WTC11 (cell line): ENCODE data around the gene CTTNBP2NL. TPM values are rescaled to one million over a fixed set of nuclear protein-coding genes. Genes with fewer than 3 reads are reported as not detected.

ENCODE experiments used
- ATAC-seq: fragments of 200-7000 bp; cut with Tn5 transposase; 2 replicates; pipeline ENCODE4 v1.10.0; 2021; ENCODE audit warnings: mild to moderate bottlenecking, moderate library complexity
- CTCF ChIA-PET: fragments of 300-600 bp; sonication (Branson Sonifier 250); formaldehyde crosslinking; loops from one replicate; lab custom pipeline; 2021; ENCODE audit warnings: antibody characterized with exemption; lab: Charles Lee
- POLR2A ChIA-PET: fragments of 350-600 bp; sonication (Branson Sonifier 250); formaldehyde crosslinking; loops from one replicate; lab custom pipeline; 2021; ENCODE audit warnings: antibody characterized with exemption; lab: Charles Lee
- DNase-seq: peaks from one replicate; pipeline ENCODE4 v3.0.0; 2021; ENCODE audit warnings: low spot score
- H3K27ac Mint-ChIP-seq: 2 replicates; pipeline ENCODE4 v1.8.0; 2021; ENCODE audit warnings: mixed read lengths
- H3K27me3 Mint-ChIP-seq: 2 replicates; pipeline ENCODE4 v1.8.0; 2021; ENCODE audit warnings: low read depth, mild to moderate bottlenecking, moderate library complexity, mixed read lengths
- H3K36me3 Mint-ChIP-seq: 2 replicates; pipeline ENCODE4 v1.8.0; 2021; ENCODE audit warnings: mixed read lengths
- H3K4me1 Mint-ChIP-seq: 2 replicates; pipeline ENCODE4 v1.8.0; 2022; ENCODE audit warnings: mixed read lengths
- H3K4me3 Mint-ChIP-seq: 2 replicates; pipeline ENCODE4 v1.8.0; 2021; ENCODE audit warnings: mild to moderate bottlenecking, moderate library complexity, mixed read lengths
- H3K9me3 Mint-ChIP-seq: 2 replicates; pipeline ENCODE4 v1.8.0; 2021; ENCODE audit warnings: mixed read lengths
- ARID4B ChIP-seq: sonication (generic); formaldehyde crosslinking; IDR thresholded peaks from 2 replicates; pipeline ENCODE4 v1.8.0; 2023; ENCODE audit warnings: missing genetic modification reagents, mild to moderate bottlenecking, borderline replicate concordance
- ATF3 ChIP-seq: sonication (generic); formaldehyde crosslinking; conservative IDR thresholded peaks from 2 replicates; pipeline ENCODE4 v1.8.1; 2022; ENCODE audit warnings: mild to moderate bottlenecking, missing genetic modification reagents
- CREB1 ChIP-seq: sonication (generic); formaldehyde crosslinking; IDR thresholded peaks from 2 replicates; pipeline ENCODE4 v1.8.0; 2023; ENCODE audit warnings: mild to moderate bottlenecking, missing genetic modification reagents
- FOXJ3 ChIP-seq: sonication (generic); formaldehyde crosslinking; IDR thresholded peaks from 2 replicates; pipeline ENCODE4 v1.9.0; 2021; ENCODE audit warnings: missing genetic modification reagents, mild to moderate bottlenecking, borderline replicate concordance
- FOXK1 ChIP-seq: sonication (generic); formaldehyde crosslinking; IDR thresholded peaks from 2 replicates; pipeline ENCODE4 v1.8.0; 2022; ENCODE audit warnings: mild to moderate bottlenecking, moderate library complexity, missing genetic modification reagents
- FOXP1 ChIP-seq: sonication (generic); formaldehyde crosslinking; IDR thresholded peaks from 2 replicates; pipeline ENCODE4 v1.8.0; 2022; ENCODE audit warnings: missing genetic modification reagents, mild to moderate bottlenecking, moderate library complexity, borderline replicate concordance
- HMGA2 ChIP-seq: fragments of 250-450 bp; sonication (Bioruptor Pico); IDR thresholded peaks from 2 replicates; pipeline ENCODE4 v1.4.0; 2021; ENCODE audit warnings: mild to moderate bottlenecking, moderate library complexity
- JAZF1 ChIP-seq: fragments of 250-450 bp; sonication (Bioruptor Pico); IDR thresholded peaks from 2 replicates; pipeline ENCODE4 v1.9.0; 2021; ENCODE audit warnings: moderate library complexity, mild to moderate bottlenecking, inconsistent platforms
- KAT7 ChIP-seq: sonication (generic); formaldehyde crosslinking; IDR thresholded peaks from 2 replicates; pipeline ENCODE4 v1.8.1; 2023; ENCODE audit warnings: missing genetic modification reagents, mild to moderate bottlenecking, borderline replicate concordance
- NFE2L1 ChIP-seq: sonication (generic); formaldehyde crosslinking; IDR thresholded peaks from 2 replicates; pipeline ENCODE4 v1.8.1; 2023; ENCODE audit warnings: missing genetic modification reagents
- NR2C2 ChIP-seq: sonication (generic); formaldehyde crosslinking; IDR thresholded peaks from 2 replicates; pipeline ENCODE4 v1.8.0; 2022; ENCODE audit warnings: mild to moderate bottlenecking, missing genetic modification reagents
- NR3C1 ChIP-seq: sonication (generic); formaldehyde crosslinking; conservative IDR thresholded peaks from 2 replicates; pipeline ENCODE4 v1.8.1; 2023; ENCODE audit warnings: low read depth, mild to moderate bottlenecking, missing genetic modification reagents
- OVOL2 ChIP-seq: fragments of 250-450 bp; sonication (Bioruptor Pico); IDR thresholded peaks from 2 replicates; pipeline ENCODE4 v1.9.0; 2021; ENCODE audit warnings: mild to moderate bottlenecking, borderline replicate concordance
- RELA ChIP-seq: sonication (generic); formaldehyde crosslinking; IDR thresholded peaks from 2 replicates; pipeline ENCODE4 v1.8.1; 2022; ENCODE audit warnings: missing genetic modification reagents, mild to moderate bottlenecking, borderline replicate concordance
- SMAD3 ChIP-seq: sonication (generic); formaldehyde crosslinking; IDR thresholded peaks from 2 replicates; pipeline ENCODE4 v1.8.0; 2022; ENCODE audit warnings: missing genetic modification reagents, mild to moderate bottlenecking, borderline replicate concordance
- SMAD4 ChIP-seq: sonication (generic); formaldehyde crosslinking; IDR thresholded peaks from 2 replicates; pipeline ENCODE4 v1.8.0; 2022; ENCODE audit warnings: mild to moderate bottlenecking, missing genetic modification reagents
- ZBTB21 ChIP-seq: sonication (generic); formaldehyde crosslinking; IDR thresholded peaks from 2 replicates; pipeline ENCODE4 v1.8.1; 2023; ENCODE audit warnings: mild to moderate bottlenecking, missing genetic modification reagents, borderline replicate concordance
- ZBTB43 ChIP-seq: sonication (generic); formaldehyde crosslinking; IDR thresholded peaks from 2 replicates; pipeline ENCODE4 v1.8.1; 2023; ENCODE audit warnings: mild to moderate bottlenecking, missing genetic modification reagents
- ZNF121 ChIP-seq: sonication (generic); formaldehyde crosslinking; IDR thresholded peaks from 2 replicates; pipeline ENCODE4 v1.8.0; 2023; ENCODE audit warnings: missing genetic modification reagents
- ZNF138 ChIP-seq: sonication (generic); formaldehyde crosslinking; conservative IDR thresholded peaks from 2 replicates; pipeline ENCODE4 v1.8.1; 2022; ENCODE audit warnings: mild to moderate bottlenecking, moderate library complexity, missing genetic modification reagents
- ZNF232 ChIP-seq: sonication (generic); formaldehyde crosslinking; IDR thresholded peaks from 2 replicates; pipeline ENCODE4 v1.8.0; 2022; ENCODE audit warnings: mild to moderate bottlenecking, missing genetic modification reagents
- ZNF263 ChIP-seq: sonication (generic); formaldehyde crosslinking; IDR thresholded peaks from 2 replicates; pipeline ENCODE4 v1.8.1; 2022; ENCODE audit warnings: low read depth, mild to moderate bottlenecking, moderate library complexity, missing genetic modification reagents
- total RNA-seq: library from RNA; stranded (reverse); gene quantifications from 3 replicates; pipeline ENCODE4 v1.2.3, GENCODE V29; 2021
- TF ChIP-seq, protein P1 (sequence below): sonication (generic); formaldehyde crosslinking; IDR thresholded peaks from 2 replicates; pipeline ENCODE4 v1.8.0; 2022; ENCODE audit warnings: mild to moderate bottlenecking, missing genetic modification reagents
- TF ChIP-seq, protein P2 (sequence below): sonication (generic); formaldehyde crosslinking; IDR thresholded peaks from 2 replicates; pipeline ENCODE4 v1.8.1; 2022; ENCODE audit warnings: low read depth, mild to moderate bottlenecking, moderate library complexity, missing genetic modification reagents, borderline replicate concordance
- TF ChIP-seq, protein P3 (sequence below): sonication (generic); formaldehyde crosslinking; IDR thresholded peaks from 2 replicates; pipeline ENCODE4 v1.8.0; 2023; ENCODE audit warnings: missing genetic modification reagents
- TF ChIP-seq, protein P4 (sequence below): fragments of 250-450 bp; sonication (Bioruptor Pico); IDR thresholded peaks from 2 replicates; pipeline ENCODE4 v1.9.0; 2021; ENCODE audit warnings: mild to moderate bottlenecking
- TF ChIP-seq, protein P5 (sequence below): sonication (generic); formaldehyde crosslinking; IDR thresholded peaks from 2 replicates; pipeline ENCODE4 v1.8.1; 2023; ENCODE audit warnings: mild to moderate bottlenecking, moderate library complexity, missing genetic modification reagents

CTTNBP2NL gene
- total RNA-seq, 1 experiment from 2014 or later, result 32.8 TPM

GRCh38 chr1:112397841-112398240 is 1.8 kb downstream of the CTTNBP2NL start:
- TF ChIP-seq JAZF1 (CRISPR knock-in tag) (no peak), ZBTB21 (no peak), CREB1 (CRISPR knock-in tag) (no peak), NR3C1 (no peak), SMAD3 (CRISPR knock-in tag) (no peak), FOXJ3 (CRISPR knock-in tag) (no peak), FOXK1 (CRISPR knock-in tag) (no peak), ARID4B (CRISPR knock-in tag) (no peak), KAT7 (CRISPR knock-in tag) (no peak), FOXP1 (CRISPR knock-in tag) (no peak)
- TF ChIP-seq, protein P1, sequence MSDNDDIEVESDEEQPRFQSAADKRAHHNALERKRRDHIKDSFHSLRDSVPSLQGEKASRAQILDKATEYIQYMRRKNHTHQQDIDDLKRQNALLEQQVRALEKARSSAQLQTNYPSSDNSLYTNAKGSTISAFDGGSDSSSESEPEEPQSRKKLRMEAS (CRISPR knock-in tag), result no peak
- peak overlapping the region; percentile 99 for H3K4me3 Mint-ChIP-seq
- H3K27me3 Mint-ChIP-seq, result no peaks in the 10 kb centered on the region
- DNase-seq (no peak), ATAC-seq (no peak)
- H3K36me3 Mint-ChIP-seq, result no peaks in the 10 kb centered on the region; the same call in 1 of the 2 replicates
- CTCF ChIA-PET, result no interaction called here
- H3K4me1 Mint-ChIP-seq, result peaks cover 56% of the 10 kb centered on the region
- no peaks in the 10 kb centered on the region for H3K9me3 Mint-ChIP-seq
- POLR2A ChIA-PET, result no interaction called here
- peak overlapping the region; percentile 58; the same call in 1 of the 2 replicates for H3K27ac Mint-ChIP-seq

GRCh38 chr1:112399456-112399855 is 3.4 kb downstream of the CTTNBP2NL start:
- Mint-ChIP-seq H3K27me3 (no peaks in the 10 kb centered on the region), H3K9me3 (no peaks in the 10 kb centered on the region), H3K4me3 (no peak overlapping the region), H3K4me1 (peaks cover 65% of the 10 kb centered on the region), H3K36me3 (no peaks in the 10 kb centered on the region; the same call in 1 of the 2 replicates), H3K27ac (peak overlapping the region; percentile 75)
- TF ChIP-seq SMAD3 (CRISPR knock-in tag), result no peak
- no peak for TF ChIP-seq FOXJ3 (CRISPR knock-in tag)
- no peak for TF ChIP-seq ZNF263 (CRISPR knock-in tag)
- no peak for TF ChIP-seq ZNF138 (CRISPR knock-in tag)
- no peak for TF ChIP-seq NFE2L1 (CRISPR knock-in tag)
- no peak for TF ChIP-seq SMAD4 (CRISPR knock-in tag)
- no peak for TF ChIP-seq ZBTB43
- no peak for TF ChIP-seq OVOL2
- TF ChIP-seq, protein P2, sequence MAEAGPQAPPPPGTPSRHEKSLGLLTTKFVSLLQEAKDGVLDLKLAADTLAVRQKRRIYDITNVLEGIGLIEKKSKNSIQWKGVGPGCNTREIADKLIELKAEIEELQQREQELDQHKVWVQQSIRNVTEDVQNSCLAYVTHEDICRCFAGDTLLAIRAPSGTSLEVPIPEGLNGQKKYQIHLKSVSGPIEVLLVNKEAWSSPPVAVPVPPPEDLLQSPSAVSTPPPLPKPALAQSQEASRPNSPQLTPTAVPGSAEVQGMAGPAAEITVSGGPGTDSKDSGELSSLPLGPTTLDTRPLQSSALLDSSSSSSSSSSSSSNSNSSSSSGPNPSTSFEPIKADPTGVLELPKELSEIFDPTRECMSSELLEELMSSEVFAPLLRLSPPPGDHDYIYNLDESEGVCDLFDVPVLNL (CRISPR knock-in tag), result no peak
- no peak for TF ChIP-seq ATF3 (CRISPR knock-in tag)
- TF ChIP-seq, protein P3, sequence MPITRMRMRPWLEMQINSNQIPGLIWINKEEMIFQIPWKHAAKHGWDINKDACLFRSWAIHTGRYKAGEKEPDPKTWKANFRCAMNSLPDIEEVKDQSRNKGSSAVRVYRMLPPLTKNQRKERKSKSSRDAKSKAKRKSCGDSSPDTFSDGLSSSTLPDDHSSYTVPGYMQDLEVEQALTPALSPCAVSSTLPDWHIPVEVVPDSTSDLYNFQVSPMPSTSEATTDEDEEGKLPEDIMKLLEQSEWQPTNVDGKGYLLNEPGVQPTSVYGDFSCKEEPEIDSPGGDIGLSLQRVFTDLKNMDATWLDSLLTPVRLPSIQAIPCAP (CRISPR knock-in tag), result no peak
- no peak for TF ChIP-seq HMGA2 (CRISPR knock-in tag)
- no peak for TF ChIP-seq ZNF232 (CRISPR knock-in tag)
- no peak for TF ChIP-seq ZNF121 (CRISPR knock-in tag)
- TF ChIP-seq, protein P4, sequence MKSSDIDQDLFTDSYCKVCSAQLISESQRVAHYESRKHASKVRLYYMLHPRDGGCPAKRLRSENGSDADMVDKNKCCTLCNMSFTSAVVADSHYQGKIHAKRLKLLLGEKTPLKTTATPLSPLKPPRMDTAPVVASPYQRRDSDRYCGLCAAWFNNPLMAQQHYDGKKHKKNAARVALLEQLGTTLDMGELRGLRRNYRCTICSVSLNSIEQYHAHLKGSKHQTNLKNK (CRISPR knock-in tag), result no peak
- TF ChIP-seq RELA (CRISPR knock-in tag), result no peak
- TF ChIP-seq, protein P5, sequence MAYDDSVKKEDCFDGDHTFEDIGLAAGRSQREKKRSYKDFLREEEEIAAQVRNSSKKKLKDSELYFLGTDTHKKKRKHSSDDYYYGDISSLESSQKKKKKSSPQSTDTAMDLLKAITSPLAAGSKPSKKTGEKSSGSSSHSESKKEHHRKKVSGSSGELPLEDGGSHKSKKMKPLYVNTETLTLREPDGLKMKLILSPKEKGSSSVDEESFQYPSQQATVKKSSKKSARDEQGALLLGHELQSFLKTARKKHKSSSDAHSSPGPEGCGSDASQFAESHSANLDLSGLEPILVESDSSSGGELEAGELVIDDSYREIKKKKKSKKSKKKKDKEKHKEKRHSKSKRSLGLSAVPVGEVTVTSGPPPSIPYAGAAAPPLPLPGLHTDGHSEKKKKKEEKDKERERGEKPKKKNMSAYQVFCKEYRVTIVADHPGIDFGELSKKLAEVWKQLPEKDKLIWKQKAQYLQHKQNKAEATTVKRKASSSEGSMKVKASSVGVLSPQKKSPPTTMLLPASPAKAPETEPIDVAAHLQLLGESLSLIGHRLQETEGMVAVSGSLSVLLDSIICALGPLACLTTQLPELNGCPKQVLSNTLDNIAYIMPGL (CRISPR knock-in tag), result no peak
- TF ChIP-seq NR2C2 (CRISPR knock-in tag), result no peak
- DNase-seq (no peak), ATAC-seq (no peak)
- ChIA-PET POLR2A (no interaction called here), CTCF (interaction anchor here (2.2 kb wide), 1 partner anchor 9 kb away, joined by 10 read pairs; no protein-coding TSS in a partner anchor)
